HG02885 (cell line): Measurements from ENCODE around the gene PVRIG.
"Not testable (repeated sequence)": the region's sequence is repeated elsewhere in the genome, so short reads cannot be mapped to it uniquely, and the experiment has no call there.

Source experiments
- ATAC-seq: cut with Tn5 transposase; IDR thresholded peaks from one replicate; pipeline ENCODE4 v1.9.1; 2021; ENCODE audit warnings: mild to moderate bottlenecking; ENCODE audit not compliant: unreplicated experiment, poor library complexity

PVRIG gene

DNA sequence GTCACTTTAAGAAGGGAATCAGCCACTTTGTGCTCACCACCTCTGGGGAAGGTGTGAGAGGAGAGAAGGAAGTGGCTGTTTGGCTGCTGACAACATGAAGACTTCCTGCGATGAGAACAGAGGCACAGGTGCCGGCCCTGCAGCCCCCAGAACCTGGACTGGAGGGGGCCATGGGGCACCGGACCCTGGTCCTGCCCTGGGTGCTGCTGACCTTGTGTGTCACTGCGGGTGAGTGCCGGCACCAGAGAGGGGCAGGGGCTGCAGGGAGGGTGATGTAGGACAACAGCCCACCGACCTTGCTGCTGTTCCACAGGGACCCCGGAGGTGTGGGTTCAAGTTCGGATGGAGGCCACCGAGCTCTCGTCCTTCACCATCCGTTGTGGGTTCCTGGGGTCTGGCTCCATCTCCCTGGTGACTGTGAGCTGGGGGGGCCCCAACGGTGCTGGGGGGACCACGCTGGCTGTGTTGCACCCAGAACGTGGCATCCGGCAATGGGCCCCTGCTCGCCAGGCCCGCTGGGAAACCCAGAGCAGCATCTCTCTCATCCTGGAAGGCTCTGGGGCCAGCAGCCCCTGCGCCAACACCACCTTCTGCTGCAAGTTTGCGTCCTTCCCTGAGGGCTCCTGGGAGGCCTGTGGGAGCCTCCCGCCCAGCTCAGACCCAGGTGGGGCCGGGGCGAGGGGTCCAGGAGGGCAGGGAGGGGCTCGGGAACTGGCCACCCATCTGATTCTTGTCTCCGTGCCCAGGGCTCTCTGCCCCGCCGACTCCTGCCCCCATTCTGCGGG is at the start of gene PVRIG:
Gene PVRIG, plus strand, starts transcription at position 149 of the 785 bp plus-strand sequence. Its CDS starts 22 bp downstream, at position 171.
- not testable (repeated sequence) for ATAC-seq

DNA sequence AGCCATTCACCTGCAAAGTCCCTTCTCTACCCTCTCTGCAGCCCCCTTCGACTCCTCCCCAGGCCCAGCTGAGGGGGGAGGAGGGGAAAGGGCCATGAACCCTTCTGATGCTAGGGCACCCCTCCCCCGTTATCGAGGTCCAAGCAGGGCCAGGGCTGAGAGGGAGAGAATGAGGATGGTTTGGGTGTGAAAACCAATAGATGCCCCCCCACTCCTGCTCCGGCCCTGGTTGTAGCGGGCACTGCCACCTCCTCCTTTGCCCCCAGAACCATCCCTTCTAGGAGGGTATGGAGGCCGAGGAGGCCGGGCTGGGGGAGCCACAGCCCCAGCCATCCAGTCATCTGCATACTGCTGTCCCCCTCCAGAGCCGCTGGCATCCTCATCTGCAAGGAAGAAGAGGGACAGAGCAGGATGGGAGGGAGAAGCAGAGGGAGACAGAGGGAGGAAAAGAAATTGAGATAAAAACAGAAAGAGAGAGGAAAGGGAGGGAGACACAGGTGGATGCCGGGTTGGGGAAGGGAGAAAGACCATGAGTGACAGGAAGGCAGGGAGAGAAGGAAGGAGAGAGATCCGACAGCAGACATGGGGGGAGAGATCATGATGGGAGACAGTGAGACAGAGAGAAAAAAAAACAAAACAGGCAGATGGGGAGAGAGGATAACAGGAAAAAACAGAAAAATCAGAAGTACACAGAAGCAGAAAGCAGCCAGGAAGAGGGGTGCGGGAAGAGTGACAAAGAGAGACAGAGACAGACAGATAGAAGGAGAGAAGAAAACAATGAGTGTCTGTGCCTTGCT is 49.5 kb upstream of the PVRIG start:
- no peak for ATAC-seq

DNA sequence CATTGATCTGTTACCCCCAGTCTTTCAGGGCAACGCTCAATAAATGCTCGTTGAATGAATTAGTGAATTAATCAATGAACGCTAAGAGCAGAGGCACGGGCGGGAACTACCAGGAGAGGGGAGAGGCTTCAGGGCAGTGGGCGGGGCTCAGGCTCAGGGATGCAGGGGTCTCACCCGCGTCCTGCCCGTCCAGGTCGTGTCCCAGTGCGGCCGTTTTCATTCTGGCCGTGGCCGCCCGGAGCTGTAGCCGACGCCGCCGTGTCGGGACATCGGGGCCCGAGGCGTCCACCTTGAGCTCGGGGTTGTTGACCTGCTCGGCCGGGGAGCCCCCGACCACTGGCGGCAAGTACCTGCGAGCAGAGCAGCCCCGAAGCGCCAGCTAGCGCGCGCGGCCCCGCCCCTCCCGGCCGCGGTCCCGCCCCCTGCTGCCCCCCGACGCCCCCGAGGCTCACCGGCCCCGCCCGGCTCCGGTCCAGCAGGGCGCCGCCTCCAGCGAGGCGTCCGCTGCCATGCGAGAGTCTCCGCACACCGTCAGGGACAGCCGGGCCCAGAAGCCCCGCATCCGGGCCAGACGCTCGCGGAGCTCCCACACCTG is 48.6 kb upstream of the PVRIG start:
- no peak for ATAC-seq

DNA sequence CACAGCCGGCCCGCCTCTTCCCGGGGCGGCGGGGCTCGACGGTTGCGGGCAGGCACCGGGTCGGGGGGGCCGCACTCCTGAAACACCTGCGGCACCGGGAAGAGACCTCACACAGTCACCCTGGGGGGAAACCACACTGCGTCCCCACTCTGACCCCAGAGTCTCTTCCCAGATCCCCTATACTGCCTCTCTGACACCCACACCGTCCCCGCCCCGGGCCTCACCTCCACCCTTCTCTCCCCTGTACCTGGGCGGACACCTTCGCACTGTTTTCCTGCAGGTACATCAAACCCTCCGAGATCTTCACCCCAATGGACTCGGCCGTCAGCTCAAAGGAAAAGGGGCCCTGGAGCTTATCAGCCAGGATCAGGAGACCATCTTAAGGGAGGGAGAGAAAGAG is 47.9 kb upstream of the PVRIG start:
- ATAC-seq, result no peak

DNA sequence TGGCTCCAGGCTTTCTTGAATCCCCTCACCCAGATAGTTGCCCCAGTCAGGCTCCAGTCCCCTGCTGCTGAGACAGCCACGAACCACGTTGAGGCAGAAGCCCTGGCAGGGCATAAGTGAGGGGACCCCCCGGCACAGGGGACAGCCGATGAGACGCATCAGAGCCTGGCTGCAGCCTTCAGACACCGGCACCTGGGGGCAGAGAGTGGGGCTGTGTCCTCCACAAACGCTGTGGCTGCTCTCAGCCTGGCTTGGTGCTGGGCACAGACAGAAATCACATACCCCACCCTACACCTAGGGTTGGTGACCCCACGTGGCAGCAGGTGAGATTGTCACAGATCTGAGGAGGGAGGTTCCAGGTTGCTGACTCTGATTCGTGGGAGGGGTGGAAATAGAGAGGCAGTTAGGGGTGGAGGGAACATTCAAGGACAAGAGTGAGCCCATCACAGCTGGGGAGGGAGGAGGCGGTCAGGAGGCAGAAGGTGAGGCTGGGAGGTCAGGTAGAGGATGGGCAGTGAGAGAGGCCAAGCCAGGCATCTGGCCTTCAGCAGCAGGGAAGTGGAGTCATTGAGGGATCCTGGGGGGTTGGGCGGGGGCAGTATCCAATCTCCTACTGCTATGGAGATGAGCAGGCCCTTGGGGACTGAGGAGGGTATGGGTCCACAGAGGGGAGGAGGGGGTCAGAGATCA is 45.8 kb upstream of the PVRIG start:
- ATAC-seq, result no peak

DNA sequence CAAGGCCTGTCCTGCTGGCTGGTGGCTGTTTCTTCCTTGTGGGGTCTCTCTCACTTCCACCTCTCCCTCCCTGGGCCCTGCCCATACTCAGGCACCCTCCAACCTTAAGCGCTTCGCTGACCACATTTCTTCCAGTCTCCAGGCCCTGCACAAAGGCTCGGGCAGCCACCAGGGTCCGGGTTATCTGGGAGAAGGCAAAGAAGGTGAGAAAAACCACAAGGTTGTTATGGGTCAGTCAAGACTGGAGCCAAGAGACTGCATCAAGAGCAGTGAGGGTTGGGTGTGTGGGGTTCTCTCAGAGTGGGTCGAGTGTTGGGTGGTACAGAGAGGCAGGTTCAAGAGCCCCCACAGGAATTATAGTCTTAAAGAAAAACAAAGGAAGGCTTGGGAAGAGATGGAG is 45.2 kb upstream of the PVRIG start:
- no peak for ATAC-seq

DNA sequence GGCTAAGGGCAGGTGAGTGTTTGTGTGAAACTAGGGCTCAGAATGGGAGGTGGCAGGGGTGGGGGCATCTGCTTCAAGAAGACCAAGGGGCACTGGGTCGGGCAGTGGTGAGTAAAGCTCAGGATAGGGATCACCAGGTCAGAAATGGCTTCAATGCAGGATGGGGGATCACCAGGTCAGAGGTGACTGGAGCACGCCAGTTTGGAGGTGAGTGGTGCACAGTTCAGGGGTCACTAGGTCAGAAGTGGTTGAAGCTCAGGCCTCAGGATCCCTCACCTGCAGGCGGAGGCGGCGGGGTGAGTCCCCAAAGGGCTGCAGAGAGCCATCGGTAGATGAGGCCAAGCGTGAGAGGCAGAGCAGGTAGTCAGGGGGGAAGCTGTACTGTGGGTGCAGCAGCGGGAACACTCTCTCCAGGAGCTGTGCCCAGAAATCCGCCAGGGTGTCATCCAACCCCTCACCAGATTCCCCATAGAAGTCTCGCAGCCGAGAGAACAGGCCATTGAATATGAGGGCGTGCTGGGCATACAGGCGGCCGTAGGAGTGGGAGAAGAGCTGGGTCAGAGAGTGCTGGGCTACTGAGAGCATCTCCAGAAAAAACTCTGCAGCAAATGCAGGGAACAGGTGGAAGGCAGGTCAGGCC is 44.3 kb upstream of the PVRIG start:
- no peak for ATAC-seq

DNA sequence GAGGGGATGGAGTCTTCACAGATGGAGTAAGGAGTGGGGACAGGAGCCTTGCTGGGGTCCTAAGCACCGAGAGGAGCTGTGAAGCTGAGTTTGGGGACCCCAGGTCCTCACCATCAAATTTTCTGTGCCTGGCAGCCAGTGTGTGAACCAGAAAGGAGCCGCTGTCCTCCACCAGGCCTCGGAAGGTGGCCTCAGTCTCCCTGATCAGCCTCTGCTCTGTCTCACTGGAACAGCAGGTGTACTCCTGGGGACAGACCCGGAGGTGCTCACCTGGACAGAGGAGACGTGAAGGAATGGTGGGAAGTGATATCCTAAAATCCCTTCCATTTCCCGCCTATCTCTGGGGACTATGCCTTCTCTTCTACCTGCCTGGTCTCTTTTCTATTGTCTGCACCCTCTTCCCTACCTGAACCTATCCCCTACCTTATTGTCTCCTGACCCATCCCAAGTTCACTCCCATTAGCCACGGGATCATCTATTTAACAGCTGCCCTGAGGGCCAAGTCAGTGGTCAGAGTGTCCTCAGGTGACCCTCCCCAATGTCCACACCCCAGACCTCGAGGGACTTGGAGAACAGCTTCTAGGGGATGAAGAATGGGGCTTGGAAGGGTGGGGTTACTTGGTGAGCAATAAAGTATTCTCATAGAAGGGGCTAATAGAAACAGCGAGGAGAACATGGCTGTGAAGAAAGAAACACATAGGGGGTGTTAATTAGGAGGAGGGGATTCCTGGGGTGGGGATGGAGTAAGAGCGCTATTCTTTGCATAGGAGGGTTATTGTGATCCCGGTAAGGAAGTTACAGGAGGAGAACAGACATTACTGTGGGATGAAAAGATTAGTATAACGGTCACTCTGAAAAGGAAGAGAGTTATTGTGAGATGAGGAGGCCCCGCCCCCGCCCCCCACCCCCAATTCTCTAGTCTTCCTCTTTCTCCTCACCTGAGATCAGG is 43.4 kb upstream of the PVRIG start:
- ATAC-seq, result no peak

DNA sequence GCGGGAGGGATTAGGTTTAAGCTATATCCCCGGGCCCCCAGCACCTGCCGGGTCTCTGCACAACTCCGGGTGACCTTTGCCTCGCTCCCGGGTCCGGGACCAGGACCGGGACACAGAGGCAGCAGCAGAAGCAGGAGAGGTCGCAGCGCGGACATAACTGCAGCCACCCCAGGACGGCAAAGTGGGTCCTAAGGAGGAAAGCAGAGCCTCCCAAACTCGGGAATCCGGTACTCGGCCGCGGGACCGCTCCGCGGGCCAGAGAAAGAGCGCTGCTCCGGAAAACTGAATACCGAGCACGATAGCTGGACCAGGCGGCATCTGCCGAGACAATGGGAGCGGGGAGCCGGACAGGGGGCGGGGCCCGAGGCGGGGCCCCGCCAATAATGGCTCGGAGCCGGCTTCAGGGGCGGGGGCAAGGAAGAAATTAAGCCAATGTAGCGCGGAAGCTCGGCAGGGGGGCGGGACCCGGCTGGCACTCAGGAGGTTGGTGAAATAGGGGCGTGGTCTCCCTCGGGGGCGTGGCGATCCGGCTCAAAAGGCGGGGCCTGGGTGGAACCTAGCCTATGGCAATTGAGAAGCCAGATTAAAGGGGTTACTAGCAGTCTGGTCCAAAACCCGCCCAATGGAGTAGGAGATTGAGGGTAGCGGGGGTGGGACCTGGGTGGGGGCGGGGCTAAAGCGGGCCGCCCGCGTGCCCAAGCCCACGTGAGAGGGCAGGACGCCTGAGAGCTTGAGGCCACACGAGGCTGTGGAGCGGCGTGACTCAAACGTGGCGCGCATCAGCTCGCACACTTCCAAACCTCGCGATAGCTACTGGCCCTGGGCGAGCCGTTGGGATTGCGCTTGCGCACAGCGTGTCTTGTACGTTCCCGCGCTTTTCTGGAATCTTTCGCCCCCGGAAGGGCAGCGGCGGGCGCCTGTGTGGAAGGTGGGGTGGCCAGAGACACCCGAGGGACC is 42.4 kb upstream of the PVRIG start, which contains the start of the genes GPC2 and STAG3:
Gene GPC2, minus strand, starts transcription at position 337 of the 957 bp plus-strand sequence. Its CDS starts 182 bp downstream, at position 155.
Gene STAG3, plus strand, starts transcription at position 874 of the 957 bp plus-strand sequence. CDS start 2,639 bp downstream, outside the sequence.
- peak; percentile 92 for ATAC-seq

DNA sequence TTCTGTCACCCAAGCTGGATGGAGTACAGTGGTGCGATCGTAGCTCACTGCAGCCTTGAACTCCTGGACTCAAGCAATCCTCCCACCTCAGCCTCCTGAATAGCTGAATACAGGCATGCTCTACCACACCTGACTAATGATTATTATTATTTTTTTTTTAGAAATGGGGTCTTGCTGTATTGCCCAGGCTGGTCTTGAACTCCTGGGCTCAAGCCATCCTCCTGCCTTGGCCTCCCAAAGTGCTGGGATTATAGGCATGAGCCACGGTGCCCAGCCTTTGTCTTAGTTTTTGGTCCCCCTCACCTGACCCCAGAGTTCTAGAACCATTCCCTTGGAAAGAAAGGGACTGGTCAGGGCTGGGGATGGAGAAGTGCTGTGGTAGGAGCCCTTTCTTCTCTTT is 39.7 kb upstream of the PVRIG start:
- not testable (repeated sequence) for ATAC-seq

DNA sequence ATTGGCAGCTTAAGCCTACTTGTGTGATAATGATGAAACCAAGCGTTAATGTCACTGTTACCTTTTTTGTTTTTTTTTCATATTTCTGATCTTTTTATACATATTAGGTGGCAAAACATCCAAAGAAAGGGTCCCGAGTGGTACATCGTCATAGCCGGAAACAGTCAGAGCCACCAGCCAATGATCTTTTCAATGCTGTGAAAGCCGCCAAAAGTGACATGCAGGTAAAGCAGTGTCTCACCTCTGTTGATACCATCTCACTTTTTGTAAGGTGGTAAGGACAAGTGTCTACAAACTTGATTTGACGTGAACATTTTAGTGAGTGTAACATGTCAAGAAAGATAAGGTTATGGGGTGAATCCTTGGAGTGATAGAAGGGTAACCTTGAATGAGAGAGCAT is 37.1 kb upstream of the PVRIG start:
- not testable (repeated sequence) for ATAC-seq

DNA sequence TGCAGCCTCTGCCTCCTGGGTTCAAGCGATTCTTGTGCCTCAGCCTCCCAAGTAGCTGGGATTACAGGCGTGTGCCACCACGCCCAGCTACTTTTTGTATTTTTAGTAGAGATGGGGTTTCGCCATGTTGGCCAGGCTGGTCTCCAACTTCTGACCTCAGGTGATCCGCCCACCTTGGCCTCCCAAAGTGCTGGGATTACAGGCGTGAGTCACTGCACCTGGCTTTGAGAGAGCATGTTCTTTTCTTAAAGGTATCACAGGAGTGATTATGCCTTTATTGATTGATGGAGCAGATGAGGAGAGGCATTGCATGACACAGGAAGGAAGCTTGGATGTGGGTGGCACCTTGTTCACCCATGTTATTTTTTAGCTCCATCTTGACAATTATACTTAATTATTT is 36.7 kb upstream of the PVRIG start:
- not testable (repeated sequence) for ATAC-seq

DNA sequence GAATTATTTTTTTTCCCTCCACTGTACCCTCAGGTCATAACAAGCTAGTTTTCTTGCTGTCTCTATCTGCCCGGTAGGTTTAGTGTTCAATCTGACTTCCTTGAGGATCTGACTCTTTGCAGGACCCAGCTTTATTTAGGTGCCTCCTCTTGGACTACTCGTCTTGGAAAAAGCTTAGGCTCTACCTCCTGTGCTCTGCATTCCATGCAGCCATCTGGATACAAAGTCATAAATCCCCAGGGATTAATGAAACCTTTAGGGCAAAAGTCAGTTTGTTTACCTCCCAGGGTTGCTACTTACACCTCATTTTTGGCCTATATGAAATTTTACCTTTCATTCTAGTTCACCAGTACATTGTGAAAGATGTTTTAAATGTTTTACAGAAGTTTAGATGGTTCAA is 34.0 kb upstream of the PVRIG start:
- ATAC-seq, result no peak

DNA sequence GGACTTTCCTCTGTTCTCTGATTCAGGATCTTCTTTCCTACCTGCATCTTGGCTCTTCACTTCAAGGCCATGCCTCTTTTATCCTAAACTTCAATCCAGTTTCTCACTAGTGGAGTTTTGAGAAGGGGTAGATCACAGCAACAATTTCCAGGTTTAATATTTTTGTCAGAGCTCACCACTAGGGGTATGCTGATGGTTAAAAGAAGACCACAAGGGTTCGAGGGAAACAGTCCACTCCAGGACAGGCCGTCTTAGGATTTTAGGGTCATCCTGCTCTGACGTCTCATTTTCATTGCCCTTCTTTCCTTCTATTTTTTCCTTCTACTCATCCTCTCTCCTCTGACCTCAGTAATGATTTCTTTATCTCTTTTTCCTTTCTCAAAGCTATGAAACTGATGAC is 30.7 kb upstream of the PVRIG start:
- no peak for ATAC-seq

DNA sequence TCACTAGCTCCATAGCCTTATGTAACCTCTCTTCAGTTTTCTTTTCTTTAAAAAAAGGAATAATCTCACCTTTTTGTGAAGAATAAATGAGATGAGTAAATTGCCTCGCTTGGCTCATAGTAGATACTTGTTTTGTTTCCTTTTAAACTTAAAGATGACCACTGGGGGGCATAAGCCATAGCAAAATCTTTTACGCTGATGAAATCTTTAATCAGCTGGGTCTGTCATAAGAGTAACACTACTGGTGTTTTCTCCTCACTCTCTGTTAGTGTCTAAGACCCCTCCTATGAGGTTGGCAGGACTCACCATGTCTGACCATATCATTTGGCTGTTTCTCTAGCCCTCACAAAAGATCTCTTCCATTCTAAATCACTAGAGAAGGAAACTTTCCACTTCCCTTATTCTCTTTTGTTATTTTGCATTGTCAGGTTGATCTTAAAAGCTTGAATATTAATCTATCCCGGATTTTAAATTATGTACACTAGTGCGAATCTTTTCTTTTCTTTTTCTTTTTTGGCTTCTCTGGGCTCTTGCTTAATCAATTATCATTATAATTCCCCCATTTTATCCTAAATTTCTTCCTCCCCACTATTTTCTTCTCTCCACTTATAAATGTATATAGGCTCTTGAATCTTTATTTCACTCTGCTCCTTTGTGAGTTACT is 29.6 kb upstream of the PVRIG start:
- peak; percentile 43 for ATAC-seq

DNA sequence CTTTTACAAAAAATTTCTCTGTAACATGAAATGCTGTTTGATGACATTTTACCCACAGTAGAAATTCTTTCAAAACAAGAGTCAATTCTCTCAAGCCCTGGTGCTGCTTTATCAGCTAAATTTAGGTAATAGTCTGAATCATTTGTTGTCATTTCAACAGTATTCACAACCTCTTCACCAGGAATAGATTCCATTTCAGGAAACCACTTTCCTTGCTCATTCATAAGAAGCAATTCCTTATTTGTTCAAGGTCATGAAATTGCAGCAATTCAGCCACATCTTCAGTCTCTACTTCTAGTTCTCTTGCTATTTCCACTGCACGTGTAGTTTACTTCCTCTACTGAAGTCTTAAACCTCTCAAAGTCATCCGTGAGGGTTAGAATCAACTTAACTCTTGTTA is 28.0 kb upstream of the PVRIG start:
- ATAC-seq, result no peak

DNA sequence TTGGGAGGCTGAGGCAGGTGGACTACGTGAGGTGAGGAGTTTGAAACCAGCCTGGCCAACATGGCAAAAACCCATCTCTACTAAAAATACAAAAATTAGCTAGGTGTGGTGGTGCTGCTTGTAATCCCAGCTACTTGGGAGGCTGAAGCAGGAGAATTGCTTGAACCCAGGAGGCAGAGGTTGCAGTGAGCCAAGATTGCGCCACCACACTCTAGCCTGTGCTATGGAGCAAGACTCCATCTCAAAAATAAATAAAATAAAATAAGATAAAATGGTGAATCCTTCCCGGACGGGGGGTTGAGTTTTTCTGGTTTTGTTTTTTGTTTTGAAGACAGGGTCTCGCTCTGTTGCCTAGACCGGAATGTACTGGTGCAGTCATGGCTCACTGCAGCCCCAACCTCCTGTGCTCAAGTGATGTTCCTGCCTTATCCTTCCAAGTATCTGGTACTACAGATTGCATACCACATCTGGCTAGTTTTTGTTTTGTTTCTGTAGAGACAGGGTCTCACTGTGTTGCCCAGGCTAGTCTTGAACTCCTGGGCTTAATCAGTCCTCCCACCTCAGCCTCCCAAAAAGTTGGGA is 27.4 kb upstream of the PVRIG start:
- not testable (repeated sequence) for ATAC-seq
